GM06990 (cell line): ENCODE data around the gene PYGM.

ENCODE experiments used
- DNase-seq: peaks from one replicate; pipeline ENCODE4 v3.0.0-alpha.2; 2011; ENCODE audit not compliant: insufficient read length; ENCODE audit errors: extremely low read depth
- H3K27me3 ChIP-seq: replicated peaks from 2 replicates; pipeline ENCODE4 v1.6.0; 2011; ENCODE audit warnings: low read length; ENCODE audit not compliant: control insufficient read depth, insufficient read depth
- H3K36me3 ChIP-seq: 2 replicates; pipeline ENCODE4 v1.5.1; 2011; ENCODE audit warnings: low read length; ENCODE audit not compliant: control insufficient read depth, insufficient read depth
- H3K4me3 ChIP-seq: replicated peaks from 2 replicates; pipeline ENCODE4 v1.5.1; 2011; ENCODE audit warnings: low read depth, mild to moderate bottlenecking, control low read depth, low read length
- TF ChIP-seq, protein P1 (sequence below): IDR thresholded peaks from 2 replicates; pipeline ENCODE4 v1.5.1; 2011; ENCODE audit warnings: low read length, control low read depth, mild to moderate bottlenecking, inconsistent platforms; ENCODE audit not compliant: insufficient read depth, poor library complexity, severe bottlenecking

Gene PYGM

DNA sequence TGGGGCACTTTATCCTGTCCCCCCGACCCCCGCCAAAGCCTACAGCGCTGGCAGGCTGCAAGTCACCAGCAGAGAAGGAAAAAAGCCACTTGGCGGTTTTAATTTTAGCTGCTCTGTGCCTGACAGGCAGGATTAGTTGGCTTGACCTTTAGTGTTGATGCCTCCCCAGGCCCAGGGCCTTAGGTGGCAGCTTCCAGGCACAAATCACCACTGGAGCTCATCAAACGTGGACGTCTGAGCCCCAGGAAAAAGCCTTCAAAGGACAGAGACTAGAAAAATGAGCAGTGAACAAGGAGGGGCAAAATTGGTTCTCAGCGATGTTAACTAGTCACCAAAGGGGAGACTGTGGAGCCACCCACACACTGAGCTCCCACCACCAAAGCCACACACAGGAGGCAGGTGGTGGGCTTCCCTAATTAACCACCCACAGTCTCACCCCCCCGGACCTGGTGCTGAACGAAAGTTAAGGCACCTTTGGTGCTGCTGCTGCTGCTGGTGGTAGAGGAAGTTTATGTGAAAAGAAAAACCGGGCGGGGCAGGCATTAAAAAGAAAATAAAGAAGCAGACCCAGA lies 4.4 kb upstream of the PYGM start:
- Histone ChIP-seq H3K27me3 (no peaks in the 10 kb centered on the region), H3K36me3 (peaks cover 43% of the 10 kb centered on the region), H3K4me3 (no peak overlapping the region)
- no peak for DNase-seq
- TF ChIP-seq, protein P1, sequence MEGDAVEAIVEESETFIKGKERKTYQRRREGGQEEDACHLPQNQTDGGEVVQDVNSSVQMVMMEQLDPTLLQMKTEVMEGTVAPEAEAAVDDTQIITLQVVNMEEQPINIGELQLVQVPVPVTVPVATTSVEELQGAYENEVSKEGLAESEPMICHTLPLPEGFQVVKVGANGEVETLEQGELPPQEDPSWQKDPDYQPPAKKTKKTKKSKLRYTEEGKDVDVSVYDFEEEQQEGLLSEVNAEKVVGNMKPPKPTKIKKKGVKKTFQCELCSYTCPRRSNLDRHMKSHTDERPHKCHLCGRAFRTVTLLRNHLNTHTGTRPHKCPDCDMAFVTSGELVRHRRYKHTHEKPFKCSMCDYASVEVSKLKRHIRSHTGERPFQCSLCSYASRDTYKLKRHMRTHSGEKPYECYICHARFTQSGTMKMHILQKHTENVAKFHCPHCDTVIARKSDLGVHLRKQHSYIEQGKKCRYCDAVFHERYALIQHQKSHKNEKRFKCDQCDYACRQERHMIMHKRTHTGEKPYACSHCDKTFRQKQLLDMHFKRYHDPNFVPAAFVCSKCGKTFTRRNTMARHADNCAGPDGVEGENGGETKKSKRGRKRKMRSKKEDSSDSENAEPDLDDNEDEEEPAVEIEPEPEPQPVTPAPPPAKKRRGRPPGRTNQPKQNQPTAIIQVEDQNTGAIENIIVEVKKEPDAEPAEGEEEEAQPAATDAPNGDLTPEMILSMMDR: no peak

DNA sequence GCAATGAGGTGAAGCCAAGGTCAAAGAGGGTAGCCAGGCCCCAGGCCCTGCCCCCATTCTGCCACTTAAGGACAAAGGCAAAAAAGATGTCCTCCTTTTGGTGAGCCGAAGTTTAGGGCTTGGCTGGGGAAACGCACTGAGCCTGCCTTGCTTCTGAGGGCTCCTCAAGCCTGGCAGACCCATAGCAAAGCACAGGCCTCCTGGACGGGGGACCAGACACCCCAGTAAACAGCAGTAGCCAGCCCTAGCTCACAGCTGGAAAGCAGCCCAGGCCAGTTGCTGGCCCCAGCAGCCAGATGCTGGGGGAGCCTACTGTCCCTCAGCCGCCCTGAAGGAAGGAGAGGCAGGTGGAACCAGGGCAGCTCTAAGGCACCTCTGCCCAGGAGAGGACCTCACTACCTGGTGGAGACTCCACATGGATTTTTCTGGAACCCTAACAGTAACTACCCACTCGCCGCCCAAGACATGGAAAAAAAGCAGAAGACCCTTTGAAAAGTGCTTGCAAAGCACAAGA lies 3.8 kb upstream of the PYGM start:
- no peaks in the 10 kb centered on the region for H3K27me3 ChIP-seq
- no peak for DNase-seq
- no peak overlapping the region for H3K4me3 ChIP-seq
- H3K36me3 ChIP-seq: peaks cover 37% of the 10 kb centered on the region
- TF ChIP-seq, protein P1: no peak

DNA sequence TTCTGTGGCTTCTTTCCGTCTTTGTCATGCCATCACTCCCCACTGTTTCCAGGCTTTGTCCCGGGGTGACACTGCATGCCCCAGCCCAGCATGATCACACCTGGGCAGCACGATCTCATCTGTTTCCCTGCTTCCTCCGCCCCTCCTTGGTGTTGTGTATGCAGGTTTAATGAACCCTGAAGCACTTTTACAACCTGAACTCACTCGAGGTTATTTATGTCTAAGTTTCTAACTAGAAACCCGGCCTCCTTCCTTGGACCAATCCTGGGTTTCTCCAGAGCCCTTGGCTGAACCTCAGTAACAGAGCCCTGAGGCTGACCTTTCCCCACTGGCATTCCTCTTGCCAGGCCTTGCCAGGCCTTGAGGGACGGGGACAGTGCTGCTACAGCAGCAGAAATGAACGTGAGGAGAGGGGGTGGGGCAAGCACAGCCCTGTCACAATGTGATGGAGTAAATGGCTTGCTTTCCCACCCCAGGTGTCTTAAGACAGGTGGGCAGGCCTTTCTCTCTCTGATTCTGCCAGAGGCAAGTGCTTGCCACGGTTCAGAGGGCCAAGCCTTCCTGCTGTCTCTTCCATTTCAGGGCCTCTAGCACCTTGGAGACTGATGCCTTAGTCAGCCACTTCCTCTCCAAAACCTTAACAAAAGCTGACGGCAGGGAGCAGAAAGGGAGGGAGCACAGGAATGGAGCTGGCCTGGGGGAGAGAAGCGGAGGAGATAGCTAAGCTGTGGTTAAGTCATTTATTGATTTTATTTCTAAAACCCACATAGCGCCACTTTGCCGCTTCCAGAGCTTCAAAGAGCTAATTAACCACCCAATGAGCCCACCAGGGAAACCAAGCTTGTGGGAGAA lies 3.1 kb upstream of the PYGM start:
- TF ChIP-seq, protein P1: no peak
- no peaks in the 10 kb centered on the region for H3K27me3 ChIP-seq
- DNase-seq: no peak
- peaks cover 30% of the 10 kb centered on the region for H3K36me3 ChIP-seq
- H3K4me3 ChIP-seq: no peak overlapping the region

DNA sequence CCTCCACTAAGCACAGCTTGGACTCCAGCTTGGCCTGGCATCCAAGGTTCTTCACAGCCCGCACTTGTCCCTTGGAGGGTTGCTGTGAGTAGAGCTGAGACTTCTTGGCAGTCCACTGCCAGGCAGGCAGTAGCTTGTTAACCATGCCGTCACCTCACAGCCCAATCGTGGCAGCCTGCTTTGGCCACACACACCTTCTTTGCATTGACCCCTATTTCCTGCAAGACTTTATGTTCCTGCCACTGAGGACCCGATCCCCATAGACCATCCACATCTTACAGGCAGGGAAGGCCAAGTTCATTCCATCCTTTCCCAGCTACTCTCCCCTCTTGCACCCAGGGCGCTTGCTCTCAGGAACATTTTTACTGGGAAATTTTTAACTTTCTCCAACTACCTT lies 2.5 kb upstream of the PYGM start:
- H3K36me3 ChIP-seq: peaks cover 24% of the 10 kb centered on the region
- H3K4me3 ChIP-seq: no peak overlapping the region

DNA sequence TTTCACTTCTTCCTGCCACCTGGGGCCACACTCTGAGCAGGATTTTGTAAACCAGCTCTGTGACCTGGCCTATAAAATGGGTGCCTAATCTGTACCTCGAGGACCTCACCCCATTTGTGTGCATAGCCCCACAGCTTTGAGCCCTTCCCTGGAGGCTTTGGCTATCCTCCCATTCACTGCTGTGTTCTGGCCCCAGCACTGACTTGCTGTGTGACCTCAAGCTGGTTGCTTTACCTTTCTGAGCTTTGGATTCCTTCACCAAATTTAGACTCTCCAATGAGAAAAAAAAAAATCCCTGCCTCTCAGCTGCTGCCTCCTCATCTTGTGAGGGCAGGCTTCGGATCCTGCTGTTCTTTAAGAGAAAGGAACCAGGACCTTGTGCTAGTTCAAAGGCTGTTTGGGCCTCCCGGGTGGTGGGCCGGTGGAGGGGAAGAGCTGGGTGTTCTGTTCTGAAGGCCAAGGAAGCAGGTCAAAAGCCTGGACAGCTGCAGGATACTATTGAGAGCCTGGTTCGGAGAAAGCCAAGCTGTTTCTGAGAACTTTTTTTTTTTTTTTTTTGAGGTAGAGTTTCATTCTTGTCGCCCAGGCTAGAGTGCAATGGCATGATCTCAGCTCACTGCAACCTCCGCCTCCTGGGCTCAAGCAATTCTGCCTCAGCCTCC lies 1.1 kb upstream of the PYGM start:
- Histone ChIP-seq H3K4me3 (no peak overlapping the region), H3K36me3 (peaks cover 15% of the 10 kb centered on the region), H3K27me3 (no peaks in the 10 kb centered on the region)
- DNase-seq: no peak
- TF ChIP-seq, protein P1: no peak

More for the DNA sequence above, 2.5 kb upstream of the PYGM start:
- no peak for DNase-seq
- TF ChIP-seq, protein P1: no peak
- no peaks in the 10 kb centered on the region for H3K27me3 ChIP-seq
